PFSK-1 (cell line): ENCODE results near the gene BRPF3.

ENCODE experiments used
- FOXP2 ChIP-seq: optimal IDR thresholded peaks from 2 replicates; pipeline ENCODE3; 2011; ENCODE audit warnings: borderline replicate concordance, control low read depth, inconsistent platforms; ENCODE audit not compliant: insufficient read depth; ENCODE audit errors: extremely low read length, extremely low read depth
- POLR2AphosphoS5 ChIP-seq: IDR thresholded peaks from 2 replicates; pipeline ENCODE4 v1.6.1; 2012; ENCODE audit warnings: low read depth, mild to moderate bottlenecking, control low read depth, low read length, moderate library complexity
- SIN3A ChIP-seq: IDR thresholded peaks from 2 replicates; pipeline ENCODE4 v1.6.1; 2012; ENCODE audit warnings: mild to moderate bottlenecking, low read length, moderate library complexity, borderline replicate concordance; ENCODE audit not compliant: insufficient read depth
- TAF1 ChIP-seq: IDR thresholded peaks from 2 replicates; pipeline ENCODE4 v1.6.1; 2012; ENCODE audit warnings: low read length, control low read depth, borderline replicate concordance; ENCODE audit not compliant: insufficient read depth
- TF ChIP-seq, protein P1 (sequence below), 2 experiments: IDR thresholded peaks; 2 replicates each; pipeline versions ENCODE4 v1.6.1 to v1.8.0; 2011 to 2012; ENCODE audit warnings: low read depth in 2 of 2, low read length in 2 of 2, control low read depth in 1 of 2, inconsistent platforms in 1 of 2, mild to moderate bottlenecking in 1 of 2, moderate library complexity in 1 of 2; ENCODE audit not compliant: insufficient read depth in 1 of 2

- TF ChIP-seq POLR2AphosphoS5 (no peak), TAF1 (no peak), SIN3A (no peak), FOXP2 (no peak)
- TF ChIP-seq, protein P1, sequence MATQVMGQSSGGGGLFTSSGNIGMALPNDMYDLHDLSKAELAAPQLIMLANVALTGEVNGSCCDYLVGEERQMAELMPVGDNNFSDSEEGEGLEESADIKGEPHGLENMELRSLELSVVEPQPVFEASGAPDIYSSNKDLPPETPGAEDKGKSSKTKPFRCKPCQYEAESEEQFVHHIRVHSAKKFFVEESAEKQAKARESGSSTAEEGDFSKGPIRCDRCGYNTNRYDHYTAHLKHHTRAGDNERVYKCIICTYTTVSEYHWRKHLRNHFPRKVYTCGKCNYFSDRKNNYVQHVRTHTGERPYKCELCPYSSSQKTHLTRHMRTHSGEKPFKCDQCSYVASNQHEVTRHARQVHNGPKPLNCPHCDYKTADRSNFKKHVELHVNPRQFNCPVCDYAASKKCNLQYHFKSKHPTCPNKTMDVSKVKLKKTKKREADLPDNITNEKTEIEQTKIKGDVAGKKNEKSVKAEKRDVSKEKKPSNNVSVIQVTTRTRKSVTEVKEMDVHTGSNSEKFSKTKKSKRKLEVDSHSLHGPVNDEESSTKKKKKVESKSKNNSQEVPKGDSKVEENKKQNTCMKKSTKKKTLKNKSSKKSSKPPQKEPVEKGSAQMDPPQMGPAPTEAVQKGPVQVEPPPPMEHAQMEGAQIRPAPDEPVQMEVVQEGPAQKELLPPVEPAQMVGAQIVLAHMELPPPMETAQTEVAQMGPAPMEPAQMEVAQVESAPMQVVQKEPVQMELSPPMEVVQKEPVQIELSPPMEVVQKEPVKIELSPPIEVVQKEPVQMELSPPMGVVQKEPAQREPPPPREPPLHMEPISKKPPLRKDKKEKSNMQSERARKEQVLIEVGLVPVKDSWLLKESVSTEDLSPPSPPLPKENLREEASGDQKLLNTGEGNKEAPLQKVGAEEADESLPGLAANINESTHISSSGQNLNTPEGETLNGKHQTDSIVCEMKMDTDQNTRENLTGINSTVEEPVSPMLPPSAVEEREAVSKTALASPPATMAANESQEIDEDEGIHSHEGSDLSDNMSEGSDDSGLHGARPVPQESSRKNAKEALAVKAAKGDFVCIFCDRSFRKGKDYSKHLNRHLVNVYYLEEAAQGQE (IDR thresholded peaks at IDR 0.05; ENCODE audit: insufficient read depth in 1 of 2, low read depth in 2 of 2, low read length in 2 of 2): no peak
Measured at GRCh38 chr6:36221674-36222073, 25.1 kb downstream of the BRPF3 start.
